Activated B cell treated with CpG ODN at 0.5 μM for 24 hours (primary cell): Measurements from ENCODE around the gene KRTAP5-7. TPM values are rescaled to one million over a fixed set of nuclear protein-coding genes. Genes with fewer than 3 reads are reported as not detected.

Experiments
- ATAC-seq: fragments of 200-7000 bp; cut with Tn5 transposase; one replicate; pipeline ENCODE4 v1.10.0; 2021; ENCODE audit warnings: low read depth, mild to moderate bottlenecking, moderate library complexity
- CTCF ChIA-PET: fragments of 350-600 bp; sonication (Branson Sonifier 250); formaldehyde crosslinking; loops from one replicate; lab custom pipeline; 2021; ENCODE audit warnings: antibody characterized with exemption; lab: Charles Lee
- POLR2A ChIA-PET: fragments of 350-600 bp; sonication (Branson Sonifier 250); formaldehyde crosslinking; loops from one replicate; lab custom pipeline; 2021; ENCODE audit warnings: antibody characterized with exemption; lab: Charles Lee
- DNase-seq: peaks from one replicate; pipeline ENCODE4 v3.0.0; 2022
- H3K27ac Mint-ChIP-seq: one replicate; pipeline ENCODE4 v1.8.0; 2020; ENCODE audit warnings: mixed read lengths
- H3K27me3 Mint-ChIP-seq: one replicate; pipeline ENCODE4 v1.8.0; 2021; ENCODE audit warnings: mixed read lengths
- H3K36me3 Mint-ChIP-seq: one replicate; pipeline ENCODE4 v1.8.0; 2021; ENCODE audit warnings: low read depth, mixed read lengths
- H3K4me1 Mint-ChIP-seq: one replicate; pipeline ENCODE4 v1.8.0; 2021; ENCODE audit warnings: mixed read lengths
- H3K4me3 Mint-ChIP-seq: one replicate; pipeline ENCODE4 v1.8.0; 2020; ENCODE audit warnings: mild to moderate bottlenecking, mixed read lengths
- H3K9me3 Mint-ChIP-seq: one replicate; pipeline ENCODE4 v1.8.0; 2020; ENCODE audit warnings: mixed read lengths
- CTCF ChIP-seq: fragments of 200-600 bp; IDR thresholded peaks from one replicate; pipeline ENCODE4 v1.8.0; 2022; ENCODE audit warnings: antibody characterized with exemption, mild to moderate bottlenecking
- intact Hi-C: fragments of 100-400 bp; cut with micrococcal nuclease; formaldehyde crosslinking; loops from one replicate; pipeline ENCODE4 v1.15.1; 2024
- total RNA-seq: library from RNA; stranded (reverse); gene quantifications from 2 replicates; pipeline ENCODE4 v1.2.3, GENCODE V29; 2022

Gene KRTAP5-7
- total RNA-seq, 1 donor from 2014 or later = 0.49 TPM

DNA sequence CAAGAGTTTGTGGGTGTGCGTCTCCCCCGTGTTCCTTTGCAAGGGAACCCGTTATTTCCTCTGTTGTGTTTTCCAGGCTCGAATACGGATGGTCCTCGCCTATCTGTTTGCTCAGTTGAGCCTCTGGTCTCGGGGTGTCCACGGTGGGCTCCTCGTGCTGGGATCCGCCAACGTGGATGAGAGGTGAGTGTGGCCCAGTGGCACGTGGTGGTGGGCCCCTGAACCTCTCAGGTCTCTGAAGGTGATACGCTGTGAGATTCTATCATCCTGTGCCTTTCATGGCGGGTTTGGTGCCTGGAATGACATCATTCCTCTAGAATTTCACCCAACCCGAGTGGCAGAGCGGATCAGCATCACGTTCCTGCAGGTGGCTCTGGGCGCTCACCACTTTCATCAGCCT, 41.6 kb upstream of the KRTAP5-7 start:
- DNase-seq = no peak
- ChIA-PET CTCF (no interaction called here), POLR2A (no interaction called here)
- intact Hi-C loops = no loop called here
- no peaks in the 10 kb centered on the region for H3K9me3 Mint-ChIP-seq
- peaks cover 90% of the 10 kb centered on the region for H3K36me3 Mint-ChIP-seq
- H3K4me3 Mint-ChIP-seq = no peak overlapping the region
- ATAC-seq = no peak
- H3K27ac Mint-ChIP-seq = no peak overlapping the region
- TF ChIP-seq CTCF = no peak
- H3K4me1 Mint-ChIP-seq = peaks cover 10% of the 10 kb centered on the region
- H3K27me3 Mint-ChIP-seq = no peaks in the 10 kb centered on the region

GRCh38 chr11:71486320-71486719, 40.7 kb upstream of the KRTAP5-7 start:
- TF ChIP-seq CTCF = no peak
- POLR2A ChIA-PET = no interaction called here
- CTCF ChIA-PET = no interaction called here

DNA sequence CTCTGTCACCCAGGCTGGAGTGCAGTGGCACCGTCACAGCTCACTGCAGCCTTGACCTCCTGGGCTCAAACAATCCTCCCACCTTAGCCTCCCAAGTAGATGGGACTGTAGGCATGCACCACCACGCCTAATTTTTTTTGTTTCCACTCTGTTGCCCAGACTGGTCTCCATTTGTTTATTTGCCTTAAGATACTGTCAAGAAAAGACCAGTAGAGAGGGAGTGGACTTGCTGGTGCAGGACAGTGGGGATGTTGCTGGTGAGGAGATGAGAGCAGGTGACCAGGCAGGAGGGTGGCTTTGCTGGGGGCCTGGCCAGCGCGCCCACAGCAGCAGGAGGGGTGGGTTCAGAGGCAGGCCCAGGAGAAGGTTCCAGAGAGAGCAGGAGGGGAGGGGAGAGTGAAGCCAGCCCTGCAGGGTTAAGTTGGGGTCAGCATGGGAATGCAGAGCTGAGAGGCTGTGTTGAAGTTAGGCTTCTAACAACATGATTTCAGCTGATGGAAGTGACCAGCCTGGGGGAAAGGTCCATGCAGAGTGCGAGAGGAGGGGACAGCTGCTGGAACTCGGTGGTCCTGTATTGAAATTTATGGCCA, 38.3 kb upstream of the KRTAP5-7 start:
- no peak for TF ChIP-seq CTCF
- Mint-ChIP-seq H3K36me3 (peaks cover 87% of the 10 kb centered on the region), H3K4me1 (peaks cover 10% of the 10 kb centered on the region), H3K9me3 (no peaks in the 10 kb centered on the region), H3K27ac (no peak overlapping the region), H3K4me3 (no peak overlapping the region), H3K27me3 (no peaks in the 10 kb centered on the region)
- no peak for DNase-seq
- intact Hi-C loops = no loop called here
- ChIA-PET POLR2A (interaction anchor here (0.6 kb wide), 1 partner anchor 36 kb away, joined by 3 read pairs; the partner anchor contains the start of gene NADSYN1), CTCF (no interaction called here)
- no peak for ATAC-seq

More at GRCh38 chr11:71486320-71486719, 40.7 kb upstream of the KRTAP5-7 start:
- peaks cover 90% of the 10 kb centered on the region for H3K36me3 Mint-ChIP-seq
- no peak overlapping the region for H3K4me3 Mint-ChIP-seq
- no peak overlapping the region for H3K27ac Mint-ChIP-seq
- no peaks in the 10 kb centered on the region for H3K9me3 Mint-ChIP-seq
- peaks cover 10% of the 10 kb centered on the region for H3K4me1 Mint-ChIP-seq
- no peaks in the 10 kb centered on the region for H3K27me3 Mint-ChIP-seq
- DNase-seq (no peak), ATAC-seq (no peak)
- intact Hi-C loops = no loop called here

- TF ChIP-seq CTCF = no peak
- ChIA-PET POLR2A (no interaction called here), CTCF (no interaction called here)
- DNase-seq = peak; percentile 15
- H3K36me3 Mint-ChIP-seq = peaks cover 86% of the 10 kb centered on the region
- peaks cover 10% of the 10 kb centered on the region for H3K4me1 Mint-ChIP-seq
- ATAC-seq = peak; percentile 52
- H3K27me3 Mint-ChIP-seq = no peaks in the 10 kb centered on the region
- H3K9me3 Mint-ChIP-seq = no peaks in the 10 kb centered on the region
- no peak overlapping the region for H3K27ac Mint-ChIP-seq
- H3K4me3 Mint-ChIP-seq = no peak overlapping the region
- intact Hi-C loops = no loop called here
These were observed 37.6 kb upstream of the KRTAP5-7 start for GRCh38 chr11:71489311-71490043.

DNA sequence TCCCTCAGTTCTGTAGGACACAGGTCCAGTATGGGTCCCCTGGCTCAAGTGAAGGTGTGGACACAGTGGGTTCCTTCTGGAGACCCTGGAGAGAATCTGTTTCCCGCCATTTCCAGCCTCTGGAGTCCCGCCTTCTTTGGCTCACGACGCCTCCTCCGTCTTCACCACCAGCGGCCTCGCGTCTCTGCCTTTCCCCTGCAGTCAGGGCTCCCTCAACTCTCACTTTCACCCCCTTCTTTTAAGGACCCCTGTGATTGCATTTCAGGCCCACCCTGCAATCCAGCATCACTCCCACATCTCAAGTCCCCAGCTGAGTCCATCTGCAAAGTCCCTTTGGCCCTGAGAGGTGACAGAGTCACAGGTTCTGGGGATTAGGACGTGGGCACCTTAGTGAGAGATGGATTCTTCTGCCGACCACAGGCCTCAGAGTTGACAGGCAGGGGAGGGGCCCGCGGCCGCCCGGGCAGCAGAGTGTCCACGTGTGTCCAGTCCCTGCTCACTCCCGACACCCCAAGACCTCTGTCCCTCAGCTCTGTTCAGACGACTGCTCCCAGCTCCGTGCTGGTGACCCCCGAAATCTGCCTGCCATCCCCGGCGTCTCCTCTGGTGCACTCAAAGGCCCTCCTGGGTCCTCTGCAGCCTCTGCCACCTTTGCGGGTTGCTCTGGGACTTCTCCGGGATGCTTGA, 36.9 kb upstream of the KRTAP5-7 start:
- DNase-seq = peak; percentile 4
- Mint-ChIP-seq H3K9me3 (no peaks in the 10 kb centered on the region), H3K4me1 (peaks cover 10% of the 10 kb centered on the region), H3K27ac (no peak overlapping the region), H3K4me3 (no peak overlapping the region), H3K27me3 (no peaks in the 10 kb centered on the region), H3K36me3 (peaks cover 86% of the 10 kb centered on the region)
- no peak for ATAC-seq
- intact Hi-C loops = no loop called here
- POLR2A ChIA-PET = no interaction called here
- CTCF ChIA-PET = no interaction called here
- TF ChIP-seq CTCF = no peak
